OCI-LY3 (cell line): ENCODE data around the gene FTH1.

Experiments used
- H2AFZ ChIP-seq: fragments of 200-600, 300-600 bp; shearing (Covaris generic); 2 replicates; pipeline ENCODE4 v1.6.0; 2014; ENCODE audit warnings: antibody characterized with exemption, low read depth, low read length
- H3K27ac ChIP-seq: fragments of 200-600, 300-600 bp; sonication (generic); 2 replicates; pipeline ENCODE4 v1.5.1; 2014; ENCODE audit warnings: mild to moderate bottlenecking, low read length, moderate library complexity, mixed read lengths
- H3K27me3 ChIP-seq: fragments of 200-600, 300-600 bp; sonication (generic); 2 replicates; pipeline ENCODE4 v1.6.1; 2014; ENCODE audit warnings: low read depth, low read length, mixed read lengths
- H3K36me3 ChIP-seq: fragments of 200-600, 300-600 bp; sonication (generic); replicated peaks from 2 replicates; pipeline ENCODE3; 2014; ENCODE audit warnings: low read depth, low read length, mixed read lengths
- H3K4me1 ChIP-seq: fragments of 300-600, 200-600 bp; sonication (generic); 2 replicates; pipeline ENCODE4 v1.6.1; 2014; ENCODE audit warnings: low read length, mixed read lengths
- H3K4me2 ChIP-seq: fragments of 200-600, 300-600 bp; sonication (generic); 2 replicates; pipeline ENCODE4 v1.6.1; 2014; ENCODE audit warnings: low read length, mixed read lengths
- H3K4me3 ChIP-seq: fragments of 300-600, 200-600 bp; sonication (generic); 2 replicates; pipeline ENCODE4 v1.5.1; 2014; ENCODE audit warnings: antibody characterized with exemption, mild to moderate bottlenecking, low read length, moderate library complexity
- H3K79me2 ChIP-seq: fragments of 300-600, 200-600 bp; shearing (Covaris generic); 2 replicates; pipeline ENCODE4 v1.6.1; 2014; ENCODE audit warnings: mild to moderate bottlenecking, low read length, mixed read lengths
- H3K9ac ChIP-seq: fragments of 300-600, 200-600 bp; shearing (Covaris generic); 2 replicates; pipeline ENCODE4 v1.6.0; 2014; ENCODE audit warnings: mild to moderate bottlenecking, low read length, moderate library complexity
- H3K9me3 ChIP-seq: fragments of 200-600, 300-600 bp; shearing (Covaris generic); 2 replicates; pipeline ENCODE4 v1.6.1; 2014; ENCODE audit warnings: low read length, mixed read lengths; ENCODE audit not compliant: insufficient read depth
- H4K20me1 ChIP-seq: fragments of 200-600, 300-600 bp; sonication (generic); 2 replicates; pipeline ENCODE4 v1.6.1; 2016; ENCODE audit warnings: low read length, mixed read lengths; ENCODE audit not compliant: insufficient read depth
- EZH2phosphoT487 ChIP-seq: fragments of 200-600 bp; shearing (Covaris generic); IDR thresholded peaks from 2 replicates; pipeline ENCODE4 v1.6.1; 2018; ENCODE audit warnings: antibody characterized with exemption, mixed run types, low read depth
- TF ChIP-seq, protein P1 (sequence below): fragments of 200-600, 300-600 bp; sonication (generic); IDR thresholded peaks from 2 replicates; pipeline ENCODE4 v1.5.1; 2014; ENCODE audit warnings: antibody characterized with exemption, low read length, low read depth

The FTH1 gene

DNA sequence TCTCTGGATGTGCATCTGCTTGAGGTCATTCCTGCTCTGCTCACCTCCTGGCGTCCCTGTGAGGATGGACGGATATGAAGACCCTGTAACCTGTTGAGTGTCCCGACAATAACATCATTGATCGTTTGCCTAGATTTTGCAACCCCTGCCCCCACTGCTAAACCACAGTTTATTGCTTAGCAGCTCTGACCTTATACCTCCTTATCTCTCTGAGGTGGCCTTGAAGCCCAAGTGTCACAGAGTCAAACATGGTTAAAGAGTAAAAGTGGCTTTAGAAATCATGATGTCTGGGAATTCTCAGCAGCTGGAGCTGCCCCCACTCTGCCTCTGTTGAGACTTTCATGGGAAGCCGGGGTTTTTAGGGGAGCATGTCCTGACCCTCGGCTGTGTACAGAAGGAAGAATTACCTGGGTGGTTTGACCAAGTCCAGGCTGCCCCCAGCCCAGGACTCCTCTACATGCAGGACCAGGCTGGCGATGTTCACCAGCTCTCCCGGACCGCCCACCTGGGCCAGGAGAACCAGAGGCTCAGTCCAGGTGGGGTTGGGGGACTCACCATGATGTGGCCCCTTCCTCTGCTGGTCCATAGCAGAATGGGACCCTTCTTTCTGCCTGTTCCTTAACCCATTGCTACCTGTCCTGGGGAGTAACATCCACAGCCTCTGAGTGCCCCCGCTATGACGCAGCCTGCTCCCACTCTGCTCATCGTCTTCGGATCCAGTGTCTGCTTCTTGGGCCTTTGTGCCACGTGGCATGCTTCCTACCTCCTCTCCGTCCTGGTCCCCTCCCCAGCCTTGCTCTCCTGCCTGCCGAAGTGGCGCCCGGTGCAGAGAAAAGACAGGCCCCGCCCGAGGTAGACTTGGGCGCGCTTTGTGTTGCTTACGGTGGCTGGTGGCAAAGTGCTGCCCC, 33.4 kb upstream of the FTH1 start:
- TF ChIP-seq, protein P1, sequence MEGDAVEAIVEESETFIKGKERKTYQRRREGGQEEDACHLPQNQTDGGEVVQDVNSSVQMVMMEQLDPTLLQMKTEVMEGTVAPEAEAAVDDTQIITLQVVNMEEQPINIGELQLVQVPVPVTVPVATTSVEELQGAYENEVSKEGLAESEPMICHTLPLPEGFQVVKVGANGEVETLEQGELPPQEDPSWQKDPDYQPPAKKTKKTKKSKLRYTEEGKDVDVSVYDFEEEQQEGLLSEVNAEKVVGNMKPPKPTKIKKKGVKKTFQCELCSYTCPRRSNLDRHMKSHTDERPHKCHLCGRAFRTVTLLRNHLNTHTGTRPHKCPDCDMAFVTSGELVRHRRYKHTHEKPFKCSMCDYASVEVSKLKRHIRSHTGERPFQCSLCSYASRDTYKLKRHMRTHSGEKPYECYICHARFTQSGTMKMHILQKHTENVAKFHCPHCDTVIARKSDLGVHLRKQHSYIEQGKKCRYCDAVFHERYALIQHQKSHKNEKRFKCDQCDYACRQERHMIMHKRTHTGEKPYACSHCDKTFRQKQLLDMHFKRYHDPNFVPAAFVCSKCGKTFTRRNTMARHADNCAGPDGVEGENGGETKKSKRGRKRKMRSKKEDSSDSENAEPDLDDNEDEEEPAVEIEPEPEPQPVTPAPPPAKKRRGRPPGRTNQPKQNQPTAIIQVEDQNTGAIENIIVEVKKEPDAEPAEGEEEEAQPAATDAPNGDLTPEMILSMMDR: no peak
- Histone ChIP-seq H2AFZ (no peak overlapping the region), H3K9ac (no peak overlapping the region), H3K79me2 (no peaks in the 10 kb centered on the region), H3K36me3 (no peaks in the 10 kb centered on the region), H3K4me3 (no peak overlapping the region), H3K9me3 (0 out of 2 replicates have a peak, but pooled peaks cover 12% of the 10 kb centered on the region), H3K4me1 (peaks cover 16% of the 10 kb centered on the region), H3K4me2 (no peak overlapping the region), H3K27me3 (no peaks in the 10 kb centered on the region), H3K27ac (no peak overlapping the region), H4K20me1 (no peaks in the 10 kb centered on the region)

DNA sequence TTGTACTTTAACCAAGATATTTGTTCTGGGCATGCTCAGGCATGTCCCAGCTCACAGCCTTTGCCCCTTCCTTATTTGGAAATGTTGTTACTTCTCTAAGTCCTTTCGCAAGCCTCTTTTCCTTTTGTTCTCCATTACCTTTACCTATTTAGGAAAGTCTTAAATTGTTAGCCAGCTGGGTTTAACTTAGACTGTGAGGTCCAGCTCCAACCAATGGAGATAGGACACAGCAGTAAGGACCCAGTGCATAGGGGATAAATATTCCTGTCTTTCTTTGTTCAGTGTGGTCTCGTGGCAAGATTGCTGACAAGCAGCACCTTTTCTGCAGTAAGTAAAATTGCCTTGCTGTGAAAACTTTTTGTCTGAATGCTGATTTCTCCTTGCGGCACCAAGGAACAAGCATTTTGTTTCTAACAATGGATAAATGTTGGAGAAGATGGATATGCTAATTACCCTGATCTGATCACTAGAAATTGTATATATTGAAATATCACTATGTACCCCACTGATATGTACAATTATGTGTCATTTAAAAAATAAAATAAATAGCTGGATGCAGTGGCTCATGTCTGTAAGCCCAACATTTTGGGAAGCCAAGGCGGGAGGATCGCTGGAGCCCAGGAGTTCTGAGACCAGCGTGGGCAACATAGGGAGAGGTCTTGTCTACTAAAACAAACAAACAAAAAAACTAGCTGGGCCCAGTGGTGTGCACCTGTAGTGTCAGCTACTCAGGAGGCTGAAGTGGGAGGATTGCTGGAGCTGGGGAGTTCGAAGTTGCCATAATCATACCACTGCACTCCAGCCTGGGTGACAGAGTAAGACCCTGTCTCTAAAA, 31.9 kb upstream of the FTH1 start:
- peaks cover 3% of the 10 kb centered on the region for H3K4me1 ChIP-seq
- no peak overlapping the region for H3K4me2 ChIP-seq
- H3K79me2 ChIP-seq: no peaks in the 10 kb centered on the region
- H3K27ac ChIP-seq: no peak overlapping the region
- H3K36me3 ChIP-seq: no peaks in the 10 kb centered on the region
- H3K9me3 ChIP-seq: 0 out of 2 replicates have a peak, but pooled peaks cover 12% of the 10 kb centered on the region
- TF ChIP-seq, protein P1: no peak
- no peak for TF ChIP-seq EZH2phosphoT487
- no peak overlapping the region for H2AFZ ChIP-seq
- H3K9ac ChIP-seq: no peak overlapping the region
- H3K4me3 ChIP-seq: no peak overlapping the region
- no peaks in the 10 kb centered on the region for H4K20me1 ChIP-seq
- H3K27me3 ChIP-seq: no peaks in the 10 kb centered on the region

DNA sequence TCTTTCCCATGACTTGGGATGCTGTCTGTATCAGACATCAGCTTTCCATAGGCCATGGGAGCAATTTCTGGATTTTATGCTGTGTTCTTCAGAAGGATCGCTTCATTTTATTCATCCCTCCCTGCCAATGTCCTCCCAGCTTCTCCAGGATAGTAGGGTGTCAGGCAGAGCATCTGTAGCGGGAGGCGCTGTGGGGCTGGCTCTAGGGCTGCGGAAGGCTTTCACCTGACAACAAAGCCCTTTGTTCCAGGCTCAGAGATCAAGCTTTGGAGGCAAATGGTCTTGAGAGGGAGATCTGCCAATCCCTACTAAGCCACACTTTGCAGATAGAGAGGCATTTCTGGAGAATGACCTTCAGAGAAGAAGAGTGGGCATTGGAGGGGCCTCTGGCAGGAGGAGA, 29.5 kb upstream of the FTH1 start:
- no peak for TF ChIP-seq EZH2phosphoT487
- TF ChIP-seq, protein P1: no peak

DNA sequence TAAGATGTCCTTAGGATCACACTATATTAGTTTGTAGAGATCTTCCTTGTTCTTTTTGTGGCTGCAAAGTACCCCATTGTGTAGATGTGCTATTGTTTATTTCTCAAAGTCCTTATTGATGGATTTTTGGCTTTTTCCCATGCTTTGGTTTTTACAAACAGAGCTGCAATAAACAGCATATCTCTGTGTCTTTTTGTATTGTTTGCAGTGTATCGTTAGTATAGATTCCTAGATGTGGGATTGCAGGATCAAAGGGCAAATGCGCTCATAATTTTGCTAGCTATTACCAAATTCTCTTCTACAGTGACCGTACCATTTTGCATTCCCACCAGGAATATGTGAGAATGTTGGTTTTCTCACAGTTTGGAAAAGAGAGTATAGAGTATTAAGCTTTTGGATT, 27.5 kb upstream of the FTH1 start:
- no peak for TF ChIP-seq EZH2phosphoT487
- TF ChIP-seq, protein P1: no peak
- Histone ChIP-seq H3K27me3 (no peaks in the 10 kb centered on the region; the same call in 1 of the 2 replicates), H3K27ac (no peak overlapping the region), H3K4me3 (no peak overlapping the region), H3K9ac (no peak overlapping the region), H3K79me2 (no peaks in the 10 kb centered on the region), H3K36me3 (no peaks in the 10 kb centered on the region), H3K4me2 (no peak overlapping the region), H2AFZ (no peak overlapping the region), H3K4me1 (no peaks in the 10 kb centered on the region), H3K9me3 (0 out of 2 replicates have a peak, but pooled peaks cover 9% of the 10 kb centered on the region), H4K20me1 (no peaks in the 10 kb centered on the region)

More for the DNA sequence above, 29.5 kb upstream of the FTH1 start:
- no peaks in the 10 kb centered on the region for H3K27me3 ChIP-seq
- H3K9me3 ChIP-seq: 0 out of 2 replicates have a peak, but pooled peaks cover 12% of the 10 kb centered on the region
- no peaks in the 10 kb centered on the region for H3K36me3 ChIP-seq
- no peak overlapping the region for H3K9ac ChIP-seq
- H2AFZ ChIP-seq: no peak overlapping the region
- H3K4me1 ChIP-seq: no peaks in the 10 kb centered on the region
- no peaks in the 10 kb centered on the region for H3K79me2 ChIP-seq
- H3K4me3 ChIP-seq: no peak overlapping the region
- H3K4me2 ChIP-seq: no peak overlapping the region
- no peak overlapping the region for H3K27ac ChIP-seq
- no peaks in the 10 kb centered on the region for H4K20me1 ChIP-seq
